WTC11 (cell line): ENCODE measurements around the gene LIN7A. TPM values are rescaled to one million over a fixed set of nuclear protein-coding genes. Genes with fewer than 3 reads are reported as not detected.

Experiments used
- ATAC-seq: fragments of 200-7000 bp; cut with Tn5 transposase; 2 replicates; pipeline ENCODE4 v1.10.0; 2021; ENCODE audit warnings: mild to moderate bottlenecking, moderate library complexity
- CTCF ChIA-PET: fragments of 300-600 bp; sonication (Branson Sonifier 250); formaldehyde crosslinking; loops from one replicate; lab custom pipeline; 2021; ENCODE audit warnings: antibody characterized with exemption; lab: Charles Lee
- POLR2A ChIA-PET: fragments of 350-600 bp; sonication (Branson Sonifier 250); formaldehyde crosslinking; loops from one replicate; lab custom pipeline; 2021; ENCODE audit warnings: antibody characterized with exemption; lab: Charles Lee
- DNase-seq: peaks from one replicate; pipeline ENCODE4 v3.0.0; 2021; ENCODE audit warnings: low spot score
- H3K27ac Mint-ChIP-seq: 2 replicates; pipeline ENCODE4 v1.8.0; 2021; ENCODE audit warnings: mixed read lengths
- H3K27me3 Mint-ChIP-seq: 2 replicates; pipeline ENCODE4 v1.8.0; 2021; ENCODE audit warnings: low read depth, mild to moderate bottlenecking, moderate library complexity, mixed read lengths
- H3K36me3 Mint-ChIP-seq: 2 replicates; pipeline ENCODE4 v1.8.0; 2021; ENCODE audit warnings: mixed read lengths
- H3K4me1 Mint-ChIP-seq: 2 replicates; pipeline ENCODE4 v1.8.0; 2022; ENCODE audit warnings: mixed read lengths
- H3K4me3 Mint-ChIP-seq: 2 replicates; pipeline ENCODE4 v1.8.0; 2021; ENCODE audit warnings: mild to moderate bottlenecking, moderate library complexity, mixed read lengths
- H3K9me3 Mint-ChIP-seq: 2 replicates; pipeline ENCODE4 v1.8.0; 2021; ENCODE audit warnings: mixed read lengths
- ATF1 ChIP-seq: sonication (generic); formaldehyde crosslinking; IDR thresholded peaks from 2 replicates; pipeline ENCODE4 v1.8.1; 2023; ENCODE audit warnings: mild to moderate bottlenecking, moderate library complexity, missing genetic modification reagents
- CREM ChIP-seq: sonication (generic); formaldehyde crosslinking; IDR thresholded peaks from 2 replicates; pipeline ENCODE4 v1.8.1; 2022; ENCODE audit warnings: mild to moderate bottlenecking, missing genetic modification reagents, moderate library complexity
- ELF4 ChIP-seq: sonication (generic); formaldehyde crosslinking; IDR thresholded peaks from 2 replicates; pipeline ENCODE4 v1.8.1; 2022; ENCODE audit warnings: low read depth, mild to moderate bottlenecking, moderate library complexity, missing genetic modification reagents
- FOXJ3 ChIP-seq: sonication (generic); formaldehyde crosslinking; IDR thresholded peaks from 2 replicates; pipeline ENCODE4 v1.9.0; 2021; ENCODE audit warnings: missing genetic modification reagents, mild to moderate bottlenecking, borderline replicate concordance
- NR1H2 ChIP-seq: sonication (generic); formaldehyde crosslinking; IDR thresholded peaks from 2 replicates; pipeline ENCODE4 v1.9.0; 2021; ENCODE audit warnings: mild to moderate bottlenecking, moderate library complexity, missing genetic modification reagents
- RELA ChIP-seq: sonication (generic); formaldehyde crosslinking; IDR thresholded peaks from 2 replicates; pipeline ENCODE4 v1.8.1; 2022; ENCODE audit warnings: missing genetic modification reagents, mild to moderate bottlenecking, borderline replicate concordance
- SOX15 ChIP-seq: fragments of 250-450 bp; sonication (Bioruptor Pico); IDR thresholded peaks from 2 replicates; pipeline ENCODE4 v1.9.0; 2021; ENCODE audit warnings: mild to moderate bottlenecking
- SP1 ChIP-seq: sonication (generic); formaldehyde crosslinking; conservative IDR thresholded peaks from 2 replicates; pipeline ENCODE4 v1.8.1; 2022; ENCODE audit warnings: missing genetic modification reagents
- TCF7 ChIP-seq: sonication (generic); formaldehyde crosslinking; IDR thresholded peaks from 2 replicates; pipeline ENCODE4 v1.8.0; 2022; ENCODE audit warnings: mild to moderate bottlenecking, low read depth, missing genetic modification reagents, moderate library complexity
- TP53 ChIP-seq: sonication (generic); formaldehyde crosslinking; IDR thresholded peaks from 2 replicates; pipeline ENCODE4 v1.8.1; 2023; ENCODE audit warnings: mild to moderate bottlenecking, missing genetic modification reagents
- ZNF138 ChIP-seq: sonication (generic); formaldehyde crosslinking; conservative IDR thresholded peaks from 2 replicates; pipeline ENCODE4 v1.8.1; 2022; ENCODE audit warnings: mild to moderate bottlenecking, moderate library complexity, missing genetic modification reagents
- ZNF232 ChIP-seq: sonication (generic); formaldehyde crosslinking; IDR thresholded peaks from 2 replicates; pipeline ENCODE4 v1.8.0; 2022; ENCODE audit warnings: mild to moderate bottlenecking, missing genetic modification reagents
- ZNF281 ChIP-seq: sonication (generic); formaldehyde crosslinking; IDR thresholded peaks from 2 replicates; pipeline ENCODE4 v1.8.0; 2023; ENCODE audit warnings: mild to moderate bottlenecking, missing genetic modification reagents
- ZNF396 ChIP-seq: fragments of 250-450 bp; sonication (Bioruptor Pico); IDR thresholded peaks from 2 replicates; pipeline ENCODE4 v1.8.0; 2021; ENCODE audit warnings: mild to moderate bottlenecking, moderate library complexity, borderline replicate concordance
- total RNA-seq: library from RNA; stranded (reverse); gene quantifications from 3 replicates; pipeline ENCODE4 v1.2.3, GENCODE V29; 2021
- TF ChIP-seq, protein P1 (sequence below): sonication (generic); formaldehyde crosslinking; IDR thresholded peaks from 2 replicates; pipeline ENCODE4 v1.8.1; 2023; ENCODE audit warnings: mild to moderate bottlenecking, missing genetic modification reagents, borderline replicate concordance
- TF ChIP-seq, protein P2 (sequence below): fragments of 250-450 bp; sonication (Bioruptor Pico); IDR thresholded peaks from 2 replicates; pipeline ENCODE4 v1.9.0; 2021; ENCODE audit warnings: mild to moderate bottlenecking, borderline replicate concordance
- TF ChIP-seq, protein P3 (sequence below): sonication (generic); formaldehyde crosslinking; IDR thresholded peaks from 2 replicates; pipeline ENCODE4 v1.8.1; 2022; ENCODE audit warnings: low read depth, mild to moderate bottlenecking, moderate library complexity, missing genetic modification reagents, borderline replicate concordance

Gene LIN7A
- total RNA-seq, 1 experiment from 2014 or later = 8.5 TPM

DNA sequence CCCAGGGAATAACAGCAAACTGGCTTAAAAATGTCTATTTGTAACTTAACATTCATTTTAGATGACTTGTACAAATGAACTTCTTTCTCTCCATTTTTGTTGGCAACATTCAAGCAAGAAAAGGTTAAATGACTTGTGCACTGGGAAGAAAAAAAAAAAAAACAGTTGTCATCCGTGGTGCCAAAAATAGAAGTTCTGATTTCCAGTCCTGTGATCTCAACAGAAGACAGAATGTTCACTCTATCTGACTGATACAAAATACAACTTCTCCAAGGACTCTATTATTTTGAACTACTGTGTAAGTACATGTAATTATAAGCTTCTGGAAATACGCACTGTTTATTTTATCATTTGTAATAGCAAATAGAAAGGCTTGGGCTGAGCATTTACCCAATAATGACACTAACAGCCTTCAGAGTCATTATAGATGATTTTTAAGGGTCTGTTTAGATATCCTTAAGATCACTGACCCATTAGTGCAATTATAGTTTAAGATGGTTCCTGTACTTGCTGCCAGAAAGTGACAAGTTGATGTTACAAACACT, 59.9 kb downstream of the LIN7A start:
- Mint-ChIP-seq H3K27ac (no peak overlapping the region), H3K9me3 (peaks cover 11% of the 10 kb centered on the region), H3K36me3 (peaks cover 6% of the 10 kb centered on the region), H3K4me3 (no peak overlapping the region), H3K27me3 (no peaks in the 10 kb centered on the region), H3K4me1 (peaks cover 5% of the 10 kb centered on the region)
- POLR2A ChIA-PET = no interaction called here
- ATAC-seq = no peak
- CTCF ChIA-PET = no interaction called here
- DNase-seq = no peak
- no peak for TF ChIP-seq ZNF138
- TF ChIP-seq, protein P1, sequence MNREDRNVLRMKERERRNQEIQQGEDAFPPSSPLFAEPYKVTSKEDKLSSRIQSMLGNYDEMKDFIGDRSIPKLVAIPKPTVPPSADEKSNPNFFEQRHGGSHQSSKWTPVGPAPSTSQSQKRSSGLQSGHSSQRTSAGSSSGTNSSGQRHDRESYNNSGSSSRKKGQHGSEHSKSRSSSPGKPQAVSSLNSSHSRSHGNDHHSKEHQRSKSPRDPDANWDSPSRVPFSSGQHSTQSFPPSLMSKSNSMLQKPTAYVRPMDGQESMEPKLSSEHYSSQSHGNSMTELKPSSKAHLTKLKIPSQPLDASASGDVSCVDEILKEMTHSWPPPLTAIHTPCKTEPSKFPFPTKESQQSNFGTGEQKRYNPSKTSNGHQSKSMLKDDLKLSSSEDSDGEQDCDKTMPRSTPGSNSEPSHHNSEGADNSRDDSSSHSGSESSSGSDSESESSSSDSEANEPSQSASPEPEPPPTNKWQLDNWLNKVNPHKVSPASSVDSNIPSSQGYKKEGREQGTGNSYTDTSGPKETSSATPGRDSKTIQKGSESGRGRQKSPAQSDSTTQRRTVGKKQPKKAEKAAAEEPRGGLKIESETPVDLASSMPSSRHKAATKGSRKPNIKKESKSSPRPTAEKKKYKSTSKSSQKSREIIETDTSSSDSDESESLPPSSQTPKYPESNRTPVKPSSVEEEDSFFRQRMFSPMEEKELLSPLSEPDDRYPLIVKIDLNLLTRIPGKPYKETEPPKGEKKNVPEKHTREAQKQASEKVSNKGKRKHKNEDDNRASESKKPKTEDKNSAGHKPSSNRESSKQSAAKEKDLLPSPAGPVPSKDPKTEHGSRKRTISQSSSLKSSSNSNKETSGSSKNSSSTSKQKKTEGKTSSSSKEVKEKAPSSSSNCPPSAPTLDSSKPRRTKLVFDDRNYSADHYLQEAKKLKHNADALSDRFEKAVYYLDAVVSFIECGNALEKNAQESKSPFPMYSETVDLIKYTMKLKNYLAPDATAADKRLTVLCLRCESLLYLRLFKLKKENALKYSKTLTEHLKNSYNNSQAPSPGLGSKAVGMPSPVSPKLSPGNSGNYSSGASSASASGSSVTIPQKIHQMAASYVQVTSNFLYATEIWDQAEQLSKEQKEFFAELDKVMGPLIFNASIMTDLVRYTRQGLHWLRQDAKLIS (CRISPR knock-in tag) = no peak
- no peak for TF ChIP-seq TCF7 (CRISPR knock-in tag)
- TF ChIP-seq ATF1 (CRISPR knock-in tag) = no peak
- no peak for TF ChIP-seq RELA
- no peak for TF ChIP-seq ZNF396 (CRISPR knock-in tag)
- TF ChIP-seq TP53 (CRISPR knock-in tag) = no peak

DNA sequence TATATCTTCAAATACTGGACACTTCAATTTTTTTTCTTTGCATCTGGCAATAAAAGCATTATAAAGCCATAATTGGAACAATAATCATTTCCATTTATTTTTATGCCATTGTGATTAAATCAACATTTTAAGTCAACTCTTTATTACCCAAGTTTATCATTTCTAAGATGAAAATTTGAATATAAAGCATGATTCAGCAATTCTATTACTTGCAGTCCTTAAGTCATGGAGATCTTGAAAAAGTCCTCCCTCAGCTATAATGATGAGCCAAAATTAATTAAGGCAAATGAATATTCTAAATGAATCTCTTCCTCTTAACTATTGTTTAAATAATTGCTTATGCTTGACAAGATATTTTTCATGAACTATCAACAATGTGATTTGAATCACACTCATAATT, 65.7 kb downstream of the LIN7A start:
- POLR2A ChIA-PET = no interaction called here
- H3K27ac Mint-ChIP-seq = no peak overlapping the region

GRCh38 chr12:80869264-80869663, 68.5 kb downstream of the LIN7A start:
- Mint-ChIP-seq H3K4me1 (peaks cover 2% of the 10 kb centered on the region; the same call in 1 of the 2 replicates), H3K4me3 (no peak overlapping the region), H3K36me3 (no peaks in the 10 kb centered on the region), H3K9me3 (no peaks in the 10 kb centered on the region), H3K27ac (no peak overlapping the region), H3K27me3 (no peaks in the 10 kb centered on the region)
- ChIA-PET CTCF (no interaction called here), POLR2A (no interaction called here)
- DNase-seq (no peak), ATAC-seq (no peak)
- TF ChIP-seq SP1 (no peak), NR1H2 (CRISPR knock-in tag) (no peak), CREM (CRISPR knock-in tag) (no peak), ELF4 (no peak)
- TF ChIP-seq, protein P2, sequence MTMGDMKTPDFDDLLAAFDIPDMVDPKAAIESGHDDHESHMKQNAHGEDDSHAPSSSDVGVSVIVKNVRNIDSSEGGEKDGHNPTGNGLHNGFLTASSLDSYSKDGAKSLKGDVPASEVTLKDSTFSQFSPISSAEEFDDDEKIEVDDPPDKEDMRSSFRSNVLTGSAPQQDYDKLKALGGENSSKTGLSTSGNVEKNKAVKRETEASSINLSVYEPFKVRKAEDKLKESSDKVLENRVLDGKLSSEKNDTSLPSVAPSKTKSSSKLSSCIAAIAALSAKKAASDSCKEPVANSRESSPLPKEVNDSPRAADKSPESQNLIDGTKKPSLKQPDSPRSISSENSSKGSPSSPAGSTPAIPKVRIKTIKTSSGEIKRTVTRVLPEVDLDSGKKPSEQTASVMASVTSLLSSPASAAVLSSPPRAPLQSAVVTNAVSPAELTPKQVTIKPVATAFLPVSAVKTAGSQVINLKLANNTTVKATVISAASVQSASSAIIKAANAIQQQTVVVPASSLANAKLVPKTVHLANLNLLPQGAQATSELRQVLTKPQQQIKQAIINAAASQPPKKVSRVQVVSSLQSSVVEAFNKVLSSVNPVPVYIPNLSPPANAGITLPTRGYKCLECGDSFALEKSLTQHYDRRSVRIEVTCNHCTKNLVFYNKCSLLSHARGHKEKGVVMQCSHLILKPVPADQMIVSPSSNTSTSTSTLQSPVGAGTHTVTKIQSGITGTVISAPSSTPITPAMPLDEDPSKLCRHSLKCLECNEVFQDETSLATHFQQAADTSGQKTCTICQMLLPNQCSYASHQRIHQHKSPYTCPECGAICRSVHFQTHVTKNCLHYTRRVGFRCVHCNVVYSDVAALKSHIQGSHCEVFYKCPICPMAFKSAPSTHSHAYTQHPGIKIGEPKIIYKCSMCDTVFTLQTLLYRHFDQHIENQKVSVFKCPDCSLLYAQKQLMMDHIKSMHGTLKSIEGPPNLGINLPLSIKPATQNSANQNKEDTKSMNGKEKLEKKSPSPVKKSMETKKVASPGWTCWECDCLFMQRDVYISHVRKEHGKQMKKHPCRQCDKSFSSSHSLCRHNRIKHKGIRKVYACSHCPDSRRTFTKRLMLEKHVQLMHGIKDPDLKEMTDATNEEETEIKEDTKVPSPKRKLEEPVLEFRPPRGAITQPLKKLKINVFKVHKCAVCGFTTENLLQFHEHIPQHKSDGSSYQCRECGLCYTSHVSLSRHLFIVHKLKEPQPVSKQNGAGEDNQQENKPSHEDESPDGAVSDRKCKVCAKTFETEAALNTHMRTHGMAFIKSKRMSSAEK (CRISPR knock-in tag) = no peak

More for the DNA sequence above, 65.7 kb downstream of the LIN7A start:
- no peak overlapping the region for H3K4me3 Mint-ChIP-seq
- CTCF ChIA-PET = no interaction called here
- ATAC-seq (no peak), DNase-seq (no peak)
- TF ChIP-seq SP1 = no peak
- H3K9me3 Mint-ChIP-seq = no peaks in the 10 kb centered on the region
- no peaks in the 10 kb centered on the region for H3K36me3 Mint-ChIP-seq
- no peaks in the 10 kb centered on the region for H3K4me1 Mint-ChIP-seq
- H3K27me3 Mint-ChIP-seq = no peaks in the 10 kb centered on the region

GRCh38 chr12:80868576-80868975, 69.2 kb downstream of the LIN7A start:
- DNase-seq (no peak), ATAC-seq (no peak)
- Mint-ChIP-seq H3K27ac (no peak overlapping the region; the same call in 1 of the 2 replicates), H3K4me1 (peaks cover 5% of the 10 kb centered on the region; the same call in 1 of the 2 replicates), H3K36me3 (no peaks in the 10 kb centered on the region), H3K4me3 (no peak overlapping the region), H3K27me3 (no peaks in the 10 kb centered on the region), H3K9me3 (no peaks in the 10 kb centered on the region)
- ChIA-PET POLR2A (no interaction called here), CTCF (no interaction called here)
- TF ChIP-seq FOXJ3 (CRISPR knock-in tag) (no peak), TP53 (CRISPR knock-in tag) (no peak), ZNF232 (no peak), CREM (CRISPR knock-in tag) (no peak), TCF7 (CRISPR knock-in tag) (no peak), SOX15 (no peak), ZNF281 (CRISPR knock-in tag) (no peak), NR1H2 (CRISPR knock-in tag) (no peak)
- TF ChIP-seq, protein P3, sequence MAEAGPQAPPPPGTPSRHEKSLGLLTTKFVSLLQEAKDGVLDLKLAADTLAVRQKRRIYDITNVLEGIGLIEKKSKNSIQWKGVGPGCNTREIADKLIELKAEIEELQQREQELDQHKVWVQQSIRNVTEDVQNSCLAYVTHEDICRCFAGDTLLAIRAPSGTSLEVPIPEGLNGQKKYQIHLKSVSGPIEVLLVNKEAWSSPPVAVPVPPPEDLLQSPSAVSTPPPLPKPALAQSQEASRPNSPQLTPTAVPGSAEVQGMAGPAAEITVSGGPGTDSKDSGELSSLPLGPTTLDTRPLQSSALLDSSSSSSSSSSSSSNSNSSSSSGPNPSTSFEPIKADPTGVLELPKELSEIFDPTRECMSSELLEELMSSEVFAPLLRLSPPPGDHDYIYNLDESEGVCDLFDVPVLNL (CRISPR knock-in tag) = no peak
